Lower leg skin (tissue), 3 donors: ENCODE data around the gene ASIC3.

Experiments used
- CTCF ChIP-seq, 3 donors: fragments of 450-650 bp; IDR thresholded peaks; one replicate each; pipeline ENCODE4 v1.5.1; 2016; ENCODE audit warnings: antibody characterized with exemption in 3 of 3, mild to moderate bottlenecking in 3 of 3, moderate library complexity in 2 of 3
- POLR2A ChIP-seq, 2 donors: fragments of 450-650 bp; IDR thresholded peaks; one replicate each; pipeline ENCODE4 v1.6.1; 2016 to 2017; ENCODE audit warnings: antibody characterized with exemption in 2 of 2, mild to moderate bottlenecking in 1 of 2, moderate library complexity in 1 of 2

GRCh38 chr7:151006590-151007300 lies 41.6 kb upstream of the ASIC3 start:
- TF ChIP-seq CTCF (IDR thresholded peaks at IDR 0.05): no peak
- no peak for TF ChIP-seq POLR2A (IDR thresholded peaks at IDR 0.05)
